Activated T-cell treated with anti-CD3 and anti-CD28 coated beads, Interleukin-2, amount 50 U/mL, for 72 hours (primary cell): ENCODE data around the gene INHBA. TPM values are rescaled to one million over a fixed set of nuclear protein-coding genes. Genes with fewer than 3 reads are reported as not detected.

Source experiments
- ATAC-seq, 2 donors: fragments of 150-1000 bp; cut with Tn5 transposase; replicated peaks in 1 of 2; 2 replicates each; pipeline ENCODE4 v1.10.0; 2021; ENCODE audit warnings: moderate library complexity in 2 of 2, mild to moderate bottlenecking in 1 of 2
- DNase-seq, 2 donors: peaks; one replicate each; pipeline ENCODE4 v3.0.0; 2021 to 2022; ENCODE audit warnings: mixed read lengths in 1 of 2
- H3K27ac Mint-ChIP-seq: one replicate; pipeline ENCODE4 v1.8.0; 2022; ENCODE audit warnings: mild to moderate bottlenecking, moderate library complexity, mixed read lengths
- H3K27me3 Mint-ChIP-seq: one replicate; pipeline ENCODE4 v1.8.0; 2022; ENCODE audit warnings: low read depth, mixed read lengths
- H3K36me3 Mint-ChIP-seq, 2 donors: one replicate each; pipeline ENCODE4 v1.8.0; 2022; ENCODE audit warnings: mixed read lengths in 2 of 2, mild to moderate bottlenecking in 1 of 2; ENCODE audit not compliant: insufficient read depth in 2 of 2
- H3K4me1 Mint-ChIP-seq: one replicate; pipeline ENCODE4 v1.8.0; 2022; ENCODE audit warnings: low read depth, mixed read lengths
- H3K4me3 Mint-ChIP-seq, 2 donors: one replicate each; pipeline ENCODE4 v1.8.0; 2022; ENCODE audit warnings: mild to moderate bottlenecking in 2 of 2, mixed read lengths in 2 of 2, moderate library complexity in 2 of 2
- H3K9me3 Mint-ChIP-seq, 2 donors: one replicate each; pipeline ENCODE4 v1.8.0; 2022; ENCODE audit warnings: mixed read lengths in 2 of 2
- total RNA-seq, 2 donors: library from RNA; stranded (reverse); gene quantifications; one replicate each; pipeline ENCODE4 v1.2.3, GENCODE V29; 2022

INHBA gene
- total RNA-seq, 2 donors from 2014 or later: 0.05 to 0.19 TPM

- ATAC-seq (no peak), DNase-seq (no peak)
- no peak overlapping the region for H3K4me3 Mint-ChIP-seq
- peaks cover 17% of the 10 kb centered on the region for H3K27me3 Mint-ChIP-seq
- H3K27ac Mint-ChIP-seq: no peak overlapping the region
- H3K36me3 Mint-ChIP-seq: no peaks in the 10 kb centered on the region
- H3K4me1 Mint-ChIP-seq: no peaks in the 10 kb centered on the region
- H3K9me3 Mint-ChIP-seq: no peaks in the 10 kb centered on the region
Measured at GRCh38 chr7:41691286-41692190, 11.4 kb downstream of the INHBA start.

GRCh38 chr7:41689815-41690214 is 13.1 kb downstream of the INHBA start:
- ATAC-seq (no peak), DNase-seq (no peak)
- Mint-ChIP-seq H3K4me3 (no peak overlapping the region), H3K9me3 (no peaks in the 10 kb centered on the region), H3K27me3 (peaks cover 6% of the 10 kb centered on the region), H3K4me1 (no peaks in the 10 kb centered on the region), H3K36me3 (no peaks in the 10 kb centered on the region), H3K27ac (no peak overlapping the region)

DNA sequence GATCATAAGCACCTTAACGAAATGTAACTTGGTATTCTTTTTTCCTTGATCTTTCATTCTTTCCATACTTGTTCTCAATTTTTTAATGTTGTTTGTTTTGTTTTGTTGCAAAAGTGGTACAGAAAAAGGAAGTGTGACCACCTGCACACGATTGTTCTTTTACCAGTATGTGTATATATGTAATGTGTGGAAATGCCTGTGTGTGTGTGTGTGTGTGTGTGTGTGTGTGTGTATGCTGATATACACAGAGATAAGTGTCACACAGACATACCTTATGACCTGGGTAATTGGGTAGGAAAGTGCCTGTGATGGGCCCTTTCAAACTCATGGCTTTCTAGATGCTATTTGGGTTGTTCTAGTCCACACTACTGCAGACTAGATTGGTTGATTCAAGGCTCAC is 14.0 kb downstream of the INHBA start:
- DNase-seq (no peak), ATAC-seq (no peak)
- H3K9me3 Mint-ChIP-seq: no peaks in the 10 kb centered on the region
- H3K27me3 Mint-ChIP-seq: peaks cover 6% of the 10 kb centered on the region
- no peak overlapping the region for H3K27ac Mint-ChIP-seq
- no peaks in the 10 kb centered on the region for H3K36me3 Mint-ChIP-seq
- no peak overlapping the region for H3K4me3 Mint-ChIP-seq
- no peaks in the 10 kb centered on the region for H3K4me1 Mint-ChIP-seq

DNA sequence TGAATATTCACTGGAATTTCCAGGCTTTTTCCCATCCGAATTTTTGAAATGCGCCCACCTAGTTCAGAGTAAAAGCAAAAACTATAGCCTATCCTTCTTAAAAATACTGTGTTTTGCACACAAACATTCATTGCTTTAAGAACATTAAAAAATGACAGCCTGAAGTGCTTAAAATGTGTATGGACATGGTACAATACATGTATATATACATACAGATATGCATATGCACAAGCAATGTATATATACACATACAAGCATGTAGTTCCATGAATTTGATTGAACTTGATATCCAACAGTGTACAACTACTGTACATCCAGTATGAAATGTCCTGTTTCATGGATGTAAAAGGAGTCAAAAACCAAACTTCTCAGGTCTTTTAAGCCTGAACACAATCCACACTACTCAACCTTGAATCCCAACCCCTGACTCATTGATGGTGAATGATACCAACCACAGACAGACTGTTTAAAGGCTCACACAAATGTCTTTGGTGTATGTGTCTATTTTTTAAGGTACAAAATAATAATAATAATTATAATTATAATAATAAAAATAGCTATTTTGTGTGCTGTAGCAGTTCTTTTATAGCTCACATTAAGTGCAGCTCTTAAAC is 14.8 kb downstream of the INHBA start:
- Mint-ChIP-seq H3K9me3 (no peaks in the 10 kb centered on the region), H3K27me3 (peaks cover 6% of the 10 kb centered on the region), H3K4me1 (no peaks in the 10 kb centered on the region), H3K27ac (no peak overlapping the region), H3K36me3 (no peaks in the 10 kb centered on the region), H3K4me3 (no peak overlapping the region)
- DNase-seq: no peak
- ATAC-seq: no peak

DNA sequence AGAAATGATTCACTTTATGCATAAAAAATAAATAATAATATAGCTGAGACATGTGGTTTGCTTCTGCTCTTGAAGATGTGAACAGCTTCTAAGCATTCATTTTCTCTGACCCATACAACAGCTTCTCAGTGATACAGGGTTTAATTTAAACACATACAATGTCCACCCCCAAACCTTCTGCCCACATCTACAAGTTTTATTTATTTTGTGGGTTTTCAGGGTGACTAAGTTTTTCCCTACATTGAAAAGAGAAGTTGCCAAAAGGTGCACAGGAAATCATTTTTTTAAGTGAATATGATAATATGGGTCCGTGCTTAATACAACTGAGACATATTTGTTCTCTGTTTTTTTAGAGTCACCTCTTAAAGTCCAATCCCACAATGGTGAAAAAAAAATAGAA is 17.2 kb downstream of the INHBA start:
- Mint-ChIP-seq H3K27me3 (no peaks in the 10 kb centered on the region), H3K4me1 (no peaks in the 10 kb centered on the region), H3K9me3 (no peaks in the 10 kb centered on the region), H3K4me3 (no peak overlapping the region), H3K36me3 (no peaks in the 10 kb centered on the region), H3K27ac (no peak overlapping the region)
- DNase-seq (no peak), ATAC-seq (no peak)

GRCh38 chr7:41682422-41682821 is 20.5 kb downstream of the INHBA start:
- no peaks in the 10 kb centered on the region for H3K36me3 Mint-ChIP-seq
- no peaks in the 10 kb centered on the region for H3K9me3 Mint-ChIP-seq
- no peaks in the 10 kb centered on the region for H3K27me3 Mint-ChIP-seq
- no peaks in the 10 kb centered on the region for H3K4me1 Mint-ChIP-seq
- ATAC-seq (no peak), DNase-seq (no peak)
- no peak overlapping the region for H3K27ac Mint-ChIP-seq
- no peak overlapping the region for H3K4me3 Mint-ChIP-seq

GRCh38 chr7:41679566-41679965 is 23.3 kb downstream of the INHBA start:
- Mint-ChIP-seq H3K4me3 (no peak overlapping the region), H3K4me1 (no peaks in the 10 kb centered on the region), H3K9me3 (no peaks in the 10 kb centered on the region), H3K27me3 (no peaks in the 10 kb centered on the region), H3K36me3 (no peaks in the 10 kb centered on the region), H3K27ac (no peak overlapping the region)
- DNase-seq (no peak), ATAC-seq (no peak)

DNA sequence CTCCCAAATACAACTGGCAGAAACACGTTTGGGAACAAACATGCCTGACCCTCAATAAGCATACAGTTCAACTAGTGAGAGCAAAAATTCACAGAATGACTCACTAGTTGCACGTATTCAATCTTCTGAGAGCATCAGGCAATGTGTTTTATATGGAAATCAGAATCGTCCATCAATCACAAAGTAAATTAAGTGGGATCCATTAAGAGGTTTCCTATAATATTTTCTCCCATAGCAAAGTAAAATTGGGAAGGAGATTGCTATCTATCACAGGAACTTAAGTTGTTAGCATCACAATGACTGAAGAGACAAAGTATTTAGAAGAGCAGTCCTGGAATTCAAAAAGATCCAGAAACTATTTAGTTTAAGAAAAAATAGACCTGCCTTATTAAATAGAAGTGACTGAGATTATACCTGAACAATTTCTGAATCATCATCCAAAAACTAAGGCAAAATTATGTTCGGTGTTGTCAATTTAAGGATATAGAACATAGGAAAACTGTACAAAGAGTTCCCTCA is 28.3 kb downstream of the INHBA start:
- DNase-seq (no peak), ATAC-seq (no peak)
- H3K4me3 Mint-ChIP-seq: no peak overlapping the region
- no peaks in the 10 kb centered on the region for H3K36me3 Mint-ChIP-seq
- peaks cover 1 to 4% of the 10 kb centered on the region in 2 donors for H3K9me3 Mint-ChIP-seq
- H3K27me3 Mint-ChIP-seq: peaks cover 5% of the 10 kb centered on the region
- H3K27ac Mint-ChIP-seq: no peak overlapping the region
- H3K4me1 Mint-ChIP-seq: no peaks in the 10 kb centered on the region

DNA sequence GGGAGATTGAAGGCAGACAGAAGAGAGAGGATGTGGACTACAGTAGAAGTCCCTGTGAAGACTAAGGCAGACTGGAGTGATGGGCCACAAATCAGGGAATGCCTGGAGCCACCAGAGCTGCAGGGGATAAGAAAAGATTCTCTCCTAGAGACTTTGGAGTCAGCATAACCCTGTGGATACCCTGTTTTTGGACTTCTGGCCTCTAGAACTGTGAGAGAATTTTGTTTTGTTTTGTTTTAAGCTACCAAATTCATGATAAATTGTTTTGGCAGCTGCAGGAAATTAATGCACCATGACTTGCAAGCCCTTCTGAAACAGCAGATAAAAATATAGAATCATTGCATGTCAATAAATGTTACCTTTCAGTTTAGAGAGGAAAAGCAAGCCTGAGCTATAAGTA is 41.3 kb downstream of the INHBA start:
- Mint-ChIP-seq H3K27ac (no peak overlapping the region), H3K27me3 (peaks cover 6% of the 10 kb centered on the region), H3K4me1 (no peaks in the 10 kb centered on the region), H3K4me3 (no peak overlapping the region), H3K36me3 (no peaks in the 10 kb centered on the region), H3K9me3 (peaks cover 0 to 2% of the 10 kb centered on the region in 2 donors)
- DNase-seq (no peak), ATAC-seq (no peak)

DNA sequence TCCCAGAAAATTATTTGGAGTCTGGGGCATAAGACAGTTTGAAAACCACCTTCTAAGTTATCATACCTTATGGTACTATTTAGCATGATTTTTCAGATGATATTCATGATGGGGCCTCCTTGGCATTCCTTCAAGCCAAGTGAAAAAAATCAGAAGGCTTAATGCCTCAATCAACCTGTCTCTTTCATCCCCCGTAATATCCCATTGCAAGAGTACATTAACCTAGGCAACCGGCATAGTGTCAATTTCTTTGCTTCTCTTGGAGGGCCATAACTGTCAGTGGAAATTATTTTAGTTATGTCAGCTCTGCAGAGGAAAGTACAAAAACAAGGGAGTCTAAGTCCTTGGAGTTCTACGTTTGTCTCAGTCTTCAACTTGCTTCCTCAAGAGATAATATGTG is 43.4 kb downstream of the INHBA start:
- Mint-ChIP-seq H3K27me3 (no peaks in the 10 kb centered on the region), H3K4me3 (no peak overlapping the region), H3K36me3 (no peaks in the 10 kb centered on the region), H3K27ac (no peak overlapping the region), H3K4me1 (no peaks in the 10 kb centered on the region), H3K9me3 (peaks cover 0 to 2% of the 10 kb centered on the region in 2 donors)
- DNase-seq (no peak), ATAC-seq (no peak)

DNA sequence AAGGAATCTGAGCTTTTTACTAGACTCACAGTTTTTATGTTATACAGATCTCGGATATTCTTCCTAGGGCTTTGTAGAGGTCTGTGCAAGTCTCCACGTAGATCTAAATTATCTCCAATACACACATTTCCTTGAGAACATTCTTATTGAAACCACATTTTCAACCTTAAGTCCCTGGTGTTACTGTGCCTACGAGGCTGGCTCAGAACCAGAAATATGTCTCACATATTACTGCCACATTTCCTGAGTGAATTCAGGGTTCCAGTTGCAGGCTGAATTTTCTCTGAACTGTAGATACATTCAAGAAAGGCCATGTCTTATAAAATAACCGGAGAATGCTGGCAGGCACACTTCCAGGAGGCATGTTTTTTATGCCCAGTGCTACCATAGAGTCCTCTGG is 46.5 kb downstream of the INHBA start:
- H3K27me3 Mint-ChIP-seq: no peaks in the 10 kb centered on the region
- H3K27ac Mint-ChIP-seq: no peak overlapping the region
- ATAC-seq: no peak
- peaks cover 0 to under 1% of the 10 kb centered on the region in 2 donors for H3K9me3 Mint-ChIP-seq
- no peak for DNase-seq
- no peaks in the 10 kb centered on the region for H3K4me1 Mint-ChIP-seq
- H3K36me3 Mint-ChIP-seq: no peaks in the 10 kb centered on the region
- H3K4me3 Mint-ChIP-seq: no peak overlapping the region

DNA sequence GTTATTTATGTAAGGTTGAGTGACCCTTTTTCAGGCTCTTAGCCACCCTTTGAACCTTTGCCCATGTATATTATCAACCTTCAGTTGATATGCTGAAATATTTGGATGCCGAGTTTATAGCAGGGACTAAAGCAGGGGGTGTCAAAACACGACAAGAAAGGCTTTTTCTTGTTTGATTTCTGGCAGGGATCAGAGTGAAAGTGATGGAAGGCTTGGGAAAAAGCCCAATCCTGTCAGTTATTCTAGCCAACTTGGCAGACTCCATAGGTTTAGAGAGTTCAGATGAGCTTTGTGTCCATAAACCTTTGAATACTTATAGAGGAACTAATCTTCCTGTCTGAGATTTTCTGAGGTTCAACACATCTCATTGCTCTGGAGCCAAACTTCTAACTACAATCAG is 47.5 kb downstream of the INHBA start:
- ATAC-seq (no peak), DNase-seq (no peak)
- Mint-ChIP-seq H3K4me3 (no peak overlapping the region), H3K27me3 (no peaks in the 10 kb centered on the region), H3K4me1 (no peaks in the 10 kb centered on the region), H3K36me3 (no peaks in the 10 kb centered on the region), H3K27ac (no peak overlapping the region), H3K9me3 (no peaks in the 10 kb centered on the region)

- ATAC-seq: no peak
- H3K36me3 Mint-ChIP-seq: no peaks in the 10 kb centered on the region
- DNase-seq: no peak
- H3K27ac Mint-ChIP-seq: no peak overlapping the region
- H3K27me3 Mint-ChIP-seq: no peaks in the 10 kb centered on the region
- peaks cover 0 to 3% of the 10 kb centered on the region in 2 donors for H3K9me3 Mint-ChIP-seq
- no peaks in the 10 kb centered on the region for H3K4me1 Mint-ChIP-seq
- no peak overlapping the region for H3K4me3 Mint-ChIP-seq
Measured at GRCh38 chr7:41652267-41652666, 50.6 kb downstream of the INHBA start.
